GM19193 (cell line): ENCODE results near the gene CERS4.

Source experiments
- POLR2A ChIP-seq: IDR thresholded peaks from 4 replicates; pipeline ENCODE4 v1.6.1; 2011; ENCODE audit not compliant: insufficient read depth, insufficient read length; ENCODE audit errors: extremely low read depth

CERS4 gene

DNA sequence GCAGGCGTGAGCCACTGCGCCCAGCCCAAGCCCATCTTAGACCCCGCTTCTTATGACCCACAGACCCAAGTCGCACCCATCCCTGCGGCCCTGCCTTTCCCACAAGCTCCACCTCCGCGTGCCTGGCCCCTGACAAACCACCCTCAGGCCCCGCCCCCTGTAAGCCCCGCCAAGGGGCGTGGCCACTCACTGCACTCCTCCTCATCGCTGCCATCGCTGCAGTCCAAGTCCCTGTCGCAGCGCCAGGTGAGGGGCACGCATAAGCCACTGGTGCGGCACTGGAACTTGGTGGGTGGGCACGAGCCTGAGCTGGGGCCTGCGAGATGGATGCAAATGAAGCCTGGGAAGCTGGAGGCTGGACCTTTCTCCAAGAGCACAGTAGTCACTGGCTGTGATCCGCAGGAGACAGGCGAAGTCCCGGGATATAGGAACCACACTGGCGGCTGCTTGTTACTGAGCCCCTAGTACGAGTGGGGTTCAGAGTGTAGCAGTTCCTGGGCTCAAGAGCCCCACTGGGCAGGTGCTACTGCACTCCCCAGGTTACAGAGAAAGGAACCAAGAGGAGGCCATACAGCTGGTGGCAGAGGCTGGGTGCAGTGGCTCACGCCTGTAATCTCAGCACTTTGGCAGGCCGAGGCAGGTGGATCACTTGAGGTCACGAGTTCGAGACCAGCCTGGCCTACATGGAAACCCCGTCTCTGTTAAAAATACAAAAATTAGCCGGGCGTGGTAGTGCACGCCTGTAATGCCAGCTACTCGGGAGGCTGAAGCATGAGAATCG is 95.9 kb downstream of the CERS4 start:
- TF ChIP-seq POLR2A, result no peak

DNA sequence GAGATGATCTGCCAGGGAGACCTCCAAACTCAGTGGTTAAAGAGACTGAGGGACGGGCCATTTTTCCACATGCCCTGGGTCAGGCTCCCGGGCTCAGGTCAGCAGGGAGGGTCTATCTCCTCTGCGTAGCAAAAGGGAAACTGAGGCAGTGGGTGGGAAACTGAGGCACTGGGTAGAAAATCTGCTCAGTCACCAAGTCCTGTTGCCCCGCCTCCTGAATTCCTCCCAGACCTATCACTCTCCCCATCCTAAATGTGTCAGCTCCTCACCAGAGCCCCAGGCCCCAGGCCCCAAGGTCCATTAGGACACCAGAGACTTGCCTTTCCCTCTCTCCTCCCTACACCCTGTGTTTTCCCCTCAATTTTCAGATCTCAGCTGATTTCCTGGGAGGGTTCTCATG is 96.6 kb downstream of the CERS4 start:
- no peak for TF ChIP-seq POLR2A

GRCh38 chr19:8306235-8307054 is 97.3 kb downstream of the CERS4 start:
- no peak for TF ChIP-seq POLR2A

- TF ChIP-seq POLR2A, result no peak
These were observed 98.3 kb downstream of the CERS4 start for GRCh38 chr19:8307400-8307964.

DNA sequence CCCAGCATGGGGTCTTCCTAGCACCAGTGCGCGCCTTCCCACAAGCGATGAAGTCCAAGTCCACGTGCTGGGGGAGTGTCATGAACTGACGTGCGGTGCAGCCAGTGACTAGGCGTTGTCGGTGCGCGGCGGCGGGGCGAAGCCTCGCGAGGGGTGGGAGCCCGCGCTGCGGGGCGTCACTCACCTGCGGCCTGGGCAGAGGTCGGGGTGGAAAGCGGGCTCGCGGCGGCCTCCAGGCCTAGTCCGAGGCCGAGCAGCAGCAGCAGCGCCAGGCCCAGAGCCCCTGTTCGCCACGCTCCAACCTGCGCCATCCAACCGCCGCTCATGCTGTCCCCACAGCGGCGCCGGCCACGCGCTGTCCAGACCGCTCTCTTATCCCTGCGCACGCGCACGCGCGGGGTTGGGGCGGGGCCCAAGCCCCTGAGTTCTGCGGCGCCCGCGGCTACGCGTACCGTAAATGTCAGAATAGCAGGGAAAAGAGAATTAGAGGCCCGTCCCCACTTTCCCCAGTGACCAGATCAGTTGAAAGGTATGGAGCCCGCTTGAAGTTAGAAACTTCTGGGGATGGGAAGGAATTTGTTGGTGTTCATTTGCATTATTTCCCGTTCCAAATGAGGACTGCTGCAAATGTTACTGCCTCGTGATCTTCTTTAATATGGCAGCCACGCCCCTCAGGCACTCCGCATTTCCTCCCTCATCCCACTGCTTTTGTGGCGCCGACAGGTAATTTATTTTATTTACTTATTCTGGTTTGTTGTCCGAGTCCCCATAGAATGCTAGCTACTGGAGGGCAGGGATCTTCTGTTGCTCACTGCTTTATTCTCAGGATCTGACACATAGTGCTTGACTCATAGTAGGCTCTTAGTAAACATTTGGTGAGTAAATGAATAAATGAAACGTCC is 99.0 kb downstream of the CERS4 start, which contains the start of gene CD320:
CD320 (minus strand) TSS at position 394 of the 902 bp plus-strand sequence; CDS start at position 326, 68 bp downstream.
- peak; percentile 84 for TF ChIP-seq POLR2A

DNA sequence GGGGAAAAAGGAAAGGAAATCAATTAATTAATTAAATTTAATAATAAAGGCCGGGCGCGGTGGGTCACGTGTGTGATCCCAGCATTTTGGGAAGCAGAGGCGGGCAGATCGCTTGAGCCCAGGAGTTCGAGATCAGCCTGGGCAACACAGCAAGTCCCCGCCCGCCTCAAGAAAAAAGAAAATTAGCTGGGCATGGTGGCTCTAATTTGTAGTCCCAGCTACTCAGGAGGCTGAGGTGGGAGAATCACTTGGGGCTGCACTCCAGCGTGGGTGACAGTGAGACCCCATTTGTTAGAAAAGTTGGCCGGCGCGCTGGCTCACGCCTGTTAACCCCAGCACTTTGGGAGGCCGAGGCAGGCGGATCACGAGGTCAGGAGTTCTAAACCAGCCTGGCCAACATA is 99.7 kb downstream of the CERS4 start:
- TF ChIP-seq POLR2A, result no peak

GRCh38 chr19:8310342-8311055 is 101.3 kb downstream of the CERS4 start:
- TF ChIP-seq POLR2A, result no peak

DNA sequence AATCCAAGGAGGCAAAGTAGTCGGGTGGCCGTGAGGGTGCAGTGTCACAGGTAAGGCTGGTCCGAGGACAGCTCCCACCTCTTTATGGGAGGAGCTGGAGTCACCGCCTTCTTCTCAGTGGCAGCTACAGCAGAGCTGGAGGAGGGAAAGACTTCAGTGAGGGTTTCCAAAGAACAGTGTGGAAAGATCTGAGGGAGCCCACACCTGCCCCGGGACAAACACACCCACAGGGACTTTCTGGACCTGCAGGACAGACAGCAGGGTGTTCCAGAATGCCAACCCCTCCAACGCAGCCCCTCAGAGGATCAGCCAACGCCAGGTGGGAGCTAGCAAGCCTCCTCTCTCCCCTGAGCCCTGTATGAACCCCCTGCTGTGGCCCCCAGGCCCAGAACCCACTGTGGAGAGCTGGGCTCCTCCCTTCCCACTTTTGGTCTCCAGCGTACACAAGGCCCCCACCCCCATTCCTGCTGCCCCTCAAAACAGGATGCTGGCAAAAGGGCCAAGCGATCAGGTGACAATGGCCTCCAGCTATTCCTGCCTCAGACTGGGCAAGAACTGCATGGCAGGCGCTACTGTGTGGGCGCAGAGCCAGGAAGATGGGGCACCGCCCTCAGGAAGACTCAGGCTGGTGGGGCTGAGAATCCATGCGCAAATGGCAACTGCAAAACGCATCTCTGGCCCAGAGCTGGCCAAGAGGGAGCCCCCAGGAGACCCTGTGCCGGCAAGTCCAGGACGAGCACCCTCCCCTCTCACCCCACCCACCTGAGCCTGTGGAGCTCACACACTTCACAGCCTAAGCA is 102.5 kb downstream of the CERS4 start:
- no peak for TF ChIP-seq POLR2A
